Activated T-cell treated with anti-CD3 and anti-CD28 coated beads, Interleukin-2, amount 50 U/mL, for 48 hours (primary cell): ENCODE measurements around the gene PEX14.

Experiments
- DNase-seq, 2 experiments: peaks; one replicate each; pipeline ENCODE4 v3.0.0-alpha.2; 2020

PEX14 gene

DNA sequence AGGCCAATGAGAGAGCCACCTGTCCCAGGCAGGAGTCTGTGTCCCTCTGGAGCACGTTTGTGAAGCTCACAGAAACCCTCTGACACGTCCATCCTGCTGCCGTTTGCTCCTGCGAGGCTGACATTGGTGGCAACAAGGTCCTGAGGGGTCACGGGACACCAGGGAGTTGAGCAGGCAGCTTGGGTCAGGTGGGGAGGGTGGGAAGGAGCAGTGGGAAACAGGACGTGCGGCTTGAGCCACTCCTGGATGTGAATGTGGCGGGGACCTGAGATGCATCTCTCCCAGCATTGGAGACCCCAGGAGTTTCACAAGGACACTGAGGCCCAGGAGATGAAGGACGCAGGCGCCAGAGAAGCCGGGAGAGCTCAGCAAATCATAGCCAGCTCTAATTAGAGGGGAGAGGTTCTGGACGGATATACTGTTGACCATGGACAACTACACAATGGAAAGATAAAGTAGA, 149.0 kb downstream of the PEX14 start:
- DNase-seq, result no peak

DNA sequence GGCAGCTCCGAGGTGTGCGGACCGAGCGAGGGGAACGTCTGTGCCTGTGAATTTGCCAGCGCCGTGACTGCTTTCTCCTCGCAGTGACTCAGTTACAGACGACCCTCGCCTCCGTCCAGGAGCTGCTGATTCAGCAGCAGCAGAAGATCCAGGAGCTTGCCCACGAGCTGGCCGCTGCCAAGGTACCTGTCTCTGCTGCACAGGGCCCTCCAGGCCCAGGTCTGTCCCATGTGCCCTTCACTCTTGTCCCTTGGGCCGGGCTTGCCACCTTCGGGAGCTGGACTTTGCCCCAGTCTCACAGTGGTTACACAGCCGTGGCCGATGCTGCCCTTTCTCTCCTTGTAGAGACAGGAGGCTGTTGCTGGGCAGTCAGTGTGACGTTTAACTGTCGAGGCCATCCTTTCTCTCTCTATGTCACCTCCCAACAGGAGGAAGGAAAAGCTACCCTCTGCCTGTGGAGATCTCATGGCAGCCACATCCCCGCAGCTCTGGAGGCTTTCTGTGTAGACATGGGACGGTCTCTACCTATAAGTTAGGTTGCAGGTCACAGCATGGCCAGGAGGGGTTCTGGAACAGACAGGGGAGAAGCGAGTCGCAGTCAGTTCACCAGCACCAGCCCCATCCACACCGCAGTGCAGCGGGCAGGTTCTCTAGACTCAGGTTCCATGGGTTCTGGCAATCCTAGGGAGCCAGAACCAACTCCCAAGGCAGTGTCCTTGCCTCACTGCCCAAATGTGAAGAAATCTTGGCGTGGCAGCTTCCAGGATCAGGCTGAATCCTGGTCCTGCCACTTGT, 149.7 kb downstream of the PEX14 start:
- DNase-seq, result no peak

- DNase-seq, result no peak
Measured at GRCh38 chr1:10625076-10625475, 150.3 kb downstream of the PEX14 start.

DNA sequence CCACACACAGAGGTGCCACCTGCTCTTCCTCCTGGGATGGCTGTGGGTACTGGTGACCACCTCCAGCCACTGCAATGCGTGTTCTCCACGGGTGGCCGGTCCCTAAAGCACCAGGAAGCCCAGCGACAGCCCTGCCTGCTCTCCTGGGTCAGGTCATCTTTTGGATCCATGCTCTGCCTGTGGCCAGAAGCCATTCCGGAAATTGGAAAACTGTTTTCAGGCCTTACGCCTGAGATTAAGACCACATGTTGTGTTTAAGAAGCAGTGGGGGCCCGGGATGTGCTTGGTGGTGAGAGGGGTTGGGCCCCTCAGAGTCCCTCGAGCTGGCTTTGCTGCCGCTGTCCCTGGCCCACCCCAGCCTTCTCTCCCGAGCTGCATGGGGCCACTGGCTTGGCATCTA, 150.8 kb downstream of the PEX14 start:
- DNase-seq, result no peak

DNA sequence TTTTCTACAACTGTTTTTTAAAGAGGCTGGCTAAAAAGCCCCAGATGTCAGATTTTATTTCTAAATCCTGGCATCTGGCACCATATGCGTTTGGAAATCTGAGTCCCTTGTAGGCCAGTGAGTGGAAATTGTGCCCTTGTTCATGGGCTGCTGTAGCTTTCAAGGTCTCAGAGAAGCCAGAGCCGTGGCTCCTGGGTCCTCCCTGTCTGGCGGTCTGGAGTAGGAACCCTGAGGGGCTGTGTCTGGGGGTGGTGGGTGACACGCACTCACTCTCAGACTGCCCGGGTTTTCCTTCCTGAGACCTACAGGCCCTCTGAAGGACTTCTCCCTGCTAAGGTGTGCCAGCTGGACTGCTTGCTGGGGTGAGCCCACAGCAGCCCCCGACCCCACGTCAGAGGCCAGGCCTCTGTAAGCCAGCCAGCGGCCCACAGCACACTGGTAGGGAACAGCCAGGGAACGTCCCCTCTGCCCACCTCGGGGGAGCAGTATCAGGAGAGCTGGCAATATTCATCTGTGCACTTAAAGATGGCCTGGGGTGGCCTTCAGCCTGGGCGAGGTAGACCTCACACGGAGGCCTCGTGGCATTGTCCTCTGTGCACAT, 151.5 kb downstream of the PEX14 start:
- DNase-seq, result no peak

GRCh38 chr1:10626791-10627410, 152.2 kb downstream of the PEX14 start:
- no peak for DNase-seq

- DNase-seq, result no peak
Measured at GRCh38 chr1:10628685-10629084, 153.9 kb downstream of the PEX14 start.

DNA sequence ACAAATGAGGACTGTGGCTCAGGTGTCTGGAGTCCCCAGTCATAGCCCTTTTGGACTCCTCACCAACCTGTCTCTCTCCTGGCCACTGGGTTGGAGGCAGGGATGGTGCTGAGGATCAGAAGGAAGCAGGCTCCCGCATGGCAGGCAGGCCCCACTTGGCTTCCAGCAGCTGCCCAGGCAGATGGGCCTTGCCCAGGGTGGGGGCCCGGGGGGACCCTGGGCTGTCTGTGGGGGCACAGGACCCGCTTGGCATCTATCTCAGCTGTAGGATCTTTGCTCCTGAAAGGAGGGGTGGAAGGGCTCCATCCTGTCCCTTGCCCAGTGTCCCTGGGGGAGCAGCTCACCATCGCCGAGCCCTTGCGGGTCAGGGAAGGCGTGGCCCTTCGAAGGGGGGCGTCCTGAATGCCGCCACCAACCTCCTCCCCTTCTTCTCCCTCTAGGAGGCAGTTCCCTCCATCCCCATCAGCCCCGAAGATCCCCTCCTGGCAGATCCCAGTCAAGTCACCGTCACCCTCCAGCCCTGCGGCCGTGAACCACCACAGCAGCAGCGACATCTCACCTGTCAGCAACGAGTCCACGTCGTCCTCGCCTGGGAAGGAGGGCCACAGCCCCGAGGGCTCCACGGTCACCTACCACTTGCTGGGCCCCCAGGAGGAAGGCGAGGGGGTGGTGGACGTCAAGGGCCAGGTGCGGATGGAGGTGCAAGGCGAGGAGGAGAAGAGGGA, 154.5 kb downstream of the PEX14 start:
- no peak for DNase-seq

DNA sequence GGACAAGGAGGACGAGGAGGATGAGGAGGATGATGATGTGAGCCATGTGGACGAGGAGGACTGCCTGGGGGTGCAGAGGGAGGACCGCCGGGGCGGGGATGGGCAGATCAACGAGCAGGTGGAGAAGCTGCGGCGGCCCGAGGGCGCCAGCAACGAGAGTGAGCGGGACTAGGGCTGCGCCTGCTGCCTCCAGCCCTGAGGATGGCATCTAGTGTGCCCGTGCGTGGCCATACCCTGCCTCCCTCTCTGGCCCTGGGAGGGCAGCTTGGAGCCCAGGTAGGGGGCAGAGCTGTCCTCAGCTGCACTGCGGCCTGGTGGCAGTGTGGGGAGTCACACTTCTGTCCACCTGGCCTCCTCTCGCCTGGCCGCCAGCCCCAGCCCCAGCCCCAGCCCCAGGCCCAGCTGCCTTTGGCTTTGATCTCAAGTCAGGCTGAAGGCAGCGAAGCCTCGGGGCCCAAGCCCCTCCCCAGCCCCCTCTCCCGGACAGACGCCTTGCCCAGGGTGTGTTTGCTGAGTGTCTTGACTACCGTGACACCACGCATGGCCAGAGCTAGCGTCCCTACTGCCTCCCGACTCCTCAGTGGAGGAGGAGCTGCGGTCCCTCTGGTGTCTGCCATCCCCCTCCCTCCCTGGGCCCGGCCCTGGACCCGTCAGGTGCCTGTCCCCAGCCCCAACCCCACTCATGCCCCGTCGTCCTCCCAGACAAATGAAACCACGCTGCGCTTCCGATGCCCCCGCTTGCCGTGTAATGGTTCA, 155.2 kb downstream of the PEX14 start:
- no peak for DNase-seq

GRCh38 chr1:10630661-10631120, 155.9 kb downstream of the PEX14 start:
- no peak for DNase-seq

GRCh38 chr1:10631121-10631810, 156.5 kb downstream of the PEX14 start:
- DNase-seq, result no peak

GRCh38 chr1:10631811-10632593, 157.3 kb downstream of the PEX14 start:
- no peak for DNase-seq

DNA sequence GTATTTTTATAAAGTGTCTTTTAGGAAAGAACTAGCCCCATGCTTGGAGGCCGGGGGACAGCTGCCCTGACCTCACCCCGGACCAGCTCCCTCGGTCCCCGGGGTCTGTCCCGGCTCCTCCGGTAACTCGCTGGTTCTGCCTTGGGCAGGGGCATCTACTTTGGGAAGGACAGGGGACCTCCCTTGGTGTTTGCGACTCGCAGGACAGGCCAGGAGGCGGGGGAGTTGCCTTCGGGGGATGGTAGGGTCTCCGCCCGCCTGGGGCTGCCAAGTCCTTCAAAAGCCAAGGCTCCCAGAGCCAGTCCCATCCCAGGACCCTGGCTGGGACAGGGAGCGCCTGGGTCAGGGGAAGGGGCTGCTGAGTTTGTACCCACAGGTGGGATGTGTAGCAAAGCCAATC, 157.9 kb downstream of the PEX14 start:
- DNase-seq, result no peak

DNA sequence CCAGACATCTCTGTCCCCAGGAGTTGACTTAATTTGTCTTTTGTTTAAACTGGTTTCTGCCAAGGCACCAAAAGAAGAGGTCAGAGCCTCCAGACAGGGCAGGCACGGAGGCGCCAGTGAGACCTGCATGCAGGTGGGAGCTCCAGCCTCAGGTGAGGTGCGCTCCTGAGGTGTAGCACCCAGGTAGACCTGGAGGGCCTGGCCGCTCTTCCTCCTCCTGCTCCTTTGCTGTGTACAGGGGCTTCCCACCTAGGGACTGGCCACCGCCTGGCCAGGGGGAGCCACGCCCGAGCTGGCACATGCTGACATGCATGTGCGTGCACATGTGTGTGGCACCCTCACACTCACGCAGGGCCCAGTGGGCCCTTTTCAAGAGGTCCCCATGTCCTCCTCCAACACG, 158.7 kb downstream of the PEX14 start:
- no peak for DNase-seq

DNA sequence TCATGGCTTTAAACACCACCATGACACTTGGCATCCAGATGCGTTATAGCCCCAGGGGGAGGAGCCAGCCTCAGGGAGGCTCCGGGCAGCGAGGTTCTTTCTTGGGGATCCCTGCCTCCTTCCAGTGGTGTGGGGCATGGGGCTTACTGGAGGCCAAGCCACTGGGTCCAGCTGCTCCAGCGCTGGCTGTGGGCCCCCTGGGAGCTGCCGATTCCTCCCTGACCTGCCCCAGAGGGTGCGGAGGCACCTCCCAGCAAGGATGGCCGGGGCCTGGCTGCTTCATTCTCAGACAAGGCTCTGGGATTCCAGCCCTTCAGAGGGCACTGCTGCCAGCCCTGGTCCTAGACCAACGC, 159.3 kb downstream of the PEX14 start:
- no peak for DNase-seq

DNA sequence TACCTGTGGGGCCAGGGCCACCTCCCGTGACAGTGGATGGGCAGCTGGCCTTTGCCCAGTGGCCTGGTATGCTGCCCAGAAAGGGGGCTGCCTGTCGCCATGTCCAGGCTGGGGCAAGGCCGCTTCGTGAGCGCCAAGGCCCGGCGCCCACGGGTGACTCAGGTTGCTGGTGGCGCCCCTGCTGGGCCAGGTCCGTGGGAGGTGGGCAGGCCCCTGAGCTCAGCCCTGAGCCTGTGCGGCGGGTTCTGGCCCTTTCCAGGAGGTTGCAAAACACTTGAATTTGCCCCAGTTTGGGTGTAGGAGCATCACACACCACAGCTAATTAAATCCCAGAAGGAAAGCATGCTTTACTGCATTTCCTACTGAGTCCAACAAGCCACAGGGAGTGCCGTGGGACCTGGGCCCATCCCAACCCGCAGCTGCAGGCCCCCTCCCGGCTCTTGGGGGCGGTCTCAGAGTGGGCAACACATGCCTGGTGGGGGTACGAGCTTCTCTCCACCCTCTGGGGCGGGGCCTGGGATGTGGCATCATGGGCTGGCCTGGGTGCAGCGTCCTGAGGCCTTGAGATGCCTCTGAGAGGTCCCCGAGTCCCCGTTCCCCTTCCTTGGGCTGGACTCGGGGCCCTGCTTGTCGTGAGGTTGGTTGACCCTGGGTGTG, 159.8 kb downstream of the PEX14 start:
- DNase-seq, result no peak

DNA sequence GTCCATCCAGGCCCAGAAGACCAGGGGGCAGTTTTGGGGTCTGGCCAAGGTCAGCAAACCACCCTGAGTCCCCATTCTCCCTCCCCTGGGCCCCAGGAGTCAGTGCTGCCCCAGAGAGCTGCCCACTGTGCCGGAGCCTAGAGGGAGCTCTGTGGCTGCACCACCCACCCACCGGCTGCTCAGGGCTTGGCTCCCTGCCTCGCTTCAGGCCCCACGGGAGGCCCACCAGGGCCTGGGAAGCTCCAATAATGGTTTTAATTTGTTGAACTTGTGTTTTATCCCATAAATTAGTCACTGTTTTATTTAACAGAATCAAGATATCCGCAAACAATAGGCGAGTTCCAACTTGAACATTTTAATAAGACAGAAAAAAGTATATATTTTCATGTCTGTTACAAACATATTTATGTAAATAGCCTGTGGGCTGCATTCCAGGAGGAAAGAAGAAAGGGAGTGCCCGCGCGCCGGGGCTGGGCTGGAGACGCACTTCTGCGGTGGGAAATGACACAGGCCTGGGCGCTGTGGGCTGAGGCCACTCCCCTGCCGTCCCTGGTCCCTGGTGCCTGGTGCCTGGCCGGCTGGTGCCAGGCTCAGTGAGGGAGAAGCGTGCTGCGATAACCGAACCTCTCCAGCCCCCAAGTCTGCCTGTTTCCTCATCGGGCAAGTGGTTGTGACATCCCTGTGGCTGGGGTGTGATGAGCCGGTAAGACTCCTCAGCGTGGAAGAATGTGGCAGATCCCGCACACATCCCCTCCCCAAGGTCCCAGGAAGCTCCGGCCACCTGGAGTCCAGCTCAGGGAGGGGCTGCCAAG, 160.5 kb downstream of the PEX14 start:
- no peak for DNase-seq

DNA sequence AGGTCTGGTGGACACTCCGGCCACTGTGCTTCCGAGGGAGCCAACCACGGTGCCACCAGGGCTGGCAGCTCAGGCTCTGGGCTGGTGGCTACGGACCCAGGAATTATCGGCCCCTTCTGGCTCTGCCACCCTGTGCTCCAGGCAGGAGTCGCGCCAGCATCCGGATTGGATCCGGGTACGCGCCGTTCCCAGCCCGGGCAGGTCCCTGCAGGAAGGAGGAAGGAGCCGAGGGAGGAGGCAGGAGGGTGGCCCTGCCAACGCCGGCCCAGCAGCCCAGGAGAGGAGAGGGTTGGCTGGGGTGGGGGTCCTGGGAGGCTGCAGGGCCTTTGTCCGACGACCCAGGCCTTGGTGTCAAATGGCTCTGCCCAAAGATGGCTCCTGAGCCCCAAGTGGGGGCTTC, 161.2 kb downstream of the PEX14 start:
- DNase-seq, result no peak

- DNase-seq, result no peak
Measured at GRCh38 chr1:10637400-10637799, 162.7 kb downstream of the PEX14 start.
